GM19043 (cell line): ENCODE measurements around the gene ATCAY.

Source experiments
- ATAC-seq: cut with Tn5 transposase; IDR thresholded peaks from one replicate; pipeline ENCODE4 v1.9.1; 2021; ENCODE audit warnings: low read depth; ENCODE audit not compliant: unreplicated experiment

The ATCAY gene, protein sequence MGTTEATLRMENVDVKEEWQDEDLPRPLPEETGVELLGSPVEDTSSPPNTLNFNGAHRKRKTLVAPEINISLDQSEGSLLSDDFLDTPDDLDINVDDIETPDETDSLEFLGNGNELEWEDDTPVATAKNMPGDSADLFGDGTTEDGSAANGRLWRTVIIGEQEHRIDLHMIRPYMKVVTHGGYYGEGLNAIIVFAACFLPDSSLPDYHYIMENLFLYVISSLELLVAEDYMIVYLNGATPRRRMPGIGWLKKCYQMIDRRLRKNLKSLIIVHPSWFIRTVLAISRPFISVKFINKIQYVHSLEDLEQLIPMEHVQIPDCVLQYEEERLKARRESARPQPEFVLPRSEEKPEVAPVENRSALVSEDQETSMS

GRCh38 chr19:3880471-3881271 is at the start of gene ATCAY:
ATCAY (plus strand) TSS chr19:3880685; CDS start chr19:3885768, 5,083 bp downstream.
- no peak for ATAC-seq

DNA sequence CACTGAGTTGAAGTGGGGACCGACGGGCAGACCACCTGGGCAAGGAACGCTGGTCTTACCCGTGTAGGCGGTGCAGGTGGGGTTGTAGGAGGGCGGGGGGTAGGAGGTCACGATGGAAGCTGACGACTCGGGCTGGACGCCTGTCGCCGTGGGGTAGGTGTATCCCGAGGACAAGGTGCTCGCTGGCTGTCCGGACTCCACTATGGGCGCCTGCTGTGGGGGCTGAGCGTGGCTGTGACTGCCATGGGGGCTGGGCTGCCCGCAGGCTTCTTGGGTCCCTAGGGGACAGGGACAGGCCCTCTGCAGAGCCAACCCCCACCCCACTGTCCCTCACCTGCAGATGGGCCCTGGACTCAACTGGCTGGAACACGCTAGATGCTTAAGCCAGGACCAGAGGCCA is 48.9 kb upstream of the ATCAY start:
- no peak for ATAC-seq

GRCh38 chr19:3832001-3832400 is 48.5 kb upstream of the ATCAY start:
- ATAC-seq: no peak

- no peak for ATAC-seq
Observed at GRCh38 chr19:3833578-3834348, 46.7 kb upstream of the ATCAY start.

DNA sequence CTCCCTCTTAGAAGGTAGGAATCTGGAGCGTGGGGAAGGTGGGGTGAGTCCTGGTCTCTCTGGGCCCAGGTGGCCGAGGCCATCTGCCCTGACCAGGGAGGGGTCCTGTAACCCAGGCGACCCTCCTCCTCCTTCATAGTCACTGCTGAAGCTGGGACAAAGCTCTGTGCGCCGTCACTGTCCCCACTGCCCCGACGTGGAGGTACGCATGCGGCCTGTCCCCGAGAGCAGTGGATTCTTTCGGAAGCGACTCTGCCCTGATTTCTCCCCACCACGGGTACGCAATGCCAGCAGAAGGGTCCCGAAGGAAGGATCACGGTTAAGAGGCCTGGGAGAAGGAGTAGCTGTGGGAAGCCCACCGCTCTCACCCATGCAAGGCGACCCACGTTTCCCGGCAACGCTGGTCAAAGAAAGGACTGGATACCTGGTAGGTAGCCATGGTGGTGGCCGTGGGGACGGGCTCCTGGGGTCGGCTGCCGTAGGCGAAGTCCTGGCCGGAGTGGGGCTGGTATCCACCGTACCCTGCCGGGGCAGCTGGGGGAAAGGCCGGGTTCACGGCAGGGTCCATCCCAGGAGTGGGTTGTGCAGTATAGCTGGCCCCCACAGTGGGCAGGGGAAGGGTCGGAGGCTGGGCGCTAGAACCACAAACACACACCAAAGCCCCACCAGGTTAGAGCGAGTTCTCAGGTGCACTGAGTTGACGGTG is 46.0 kb upstream of the ATCAY start:
- ATAC-seq: no peak

- no peak for ATAC-seq
Observed at GRCh38 chr19:3835055-3835435, 45.4 kb upstream of the ATCAY start.

GRCh38 chr19:3836887-3837286 is 43.6 kb upstream of the ATCAY start:
- ATAC-seq: no peak

DNA sequence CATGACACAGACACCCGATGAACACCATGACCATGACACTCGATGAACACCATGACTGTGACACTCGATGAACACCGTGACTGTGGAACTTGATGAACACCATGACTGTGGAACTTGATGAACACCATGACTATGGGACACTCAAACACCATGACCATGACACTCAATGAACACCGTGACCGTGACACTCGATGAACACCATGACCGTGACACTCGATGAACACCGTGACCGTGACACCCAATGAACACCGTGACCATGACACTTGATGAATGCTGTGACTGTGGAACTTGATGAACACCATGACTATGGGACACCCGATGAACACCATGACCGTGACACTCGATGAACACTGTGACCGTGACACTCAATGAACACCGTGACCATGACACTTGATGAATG is 43.2 kb upstream of the ATCAY start:
- no peak for ATAC-seq

- ATAC-seq: no peak
Observed at GRCh38 chr19:3837922-3838321, 42.6 kb upstream of the ATCAY start.

- no peak for ATAC-seq
Observed at GRCh38 chr19:3838661-3839060, 41.8 kb upstream of the ATCAY start.

DNA sequence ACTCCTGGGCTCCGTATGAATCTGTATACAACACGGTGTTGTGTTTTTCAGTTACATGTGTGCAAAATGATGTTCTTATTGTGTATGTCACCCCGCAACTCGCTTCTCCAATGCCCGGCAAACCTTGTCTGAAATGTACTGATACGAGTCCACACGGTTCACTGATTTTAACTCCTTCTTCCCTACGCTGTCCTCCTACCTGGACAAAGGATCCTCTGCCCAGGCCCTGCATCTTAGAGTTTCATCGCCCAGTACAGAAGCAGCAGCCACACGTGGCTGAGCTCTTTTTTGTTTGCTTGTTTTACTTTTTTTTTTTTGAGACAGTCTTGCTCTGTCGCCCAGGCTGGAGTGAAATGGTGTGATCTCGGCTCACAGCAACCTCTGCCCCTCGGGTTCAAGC is 40.5 kb upstream of the ATCAY start:
- no peak for ATAC-seq

- no peak for ATAC-seq
Observed at GRCh38 chr19:3840804-3841203, 39.7 kb upstream of the ATCAY start.

DNA sequence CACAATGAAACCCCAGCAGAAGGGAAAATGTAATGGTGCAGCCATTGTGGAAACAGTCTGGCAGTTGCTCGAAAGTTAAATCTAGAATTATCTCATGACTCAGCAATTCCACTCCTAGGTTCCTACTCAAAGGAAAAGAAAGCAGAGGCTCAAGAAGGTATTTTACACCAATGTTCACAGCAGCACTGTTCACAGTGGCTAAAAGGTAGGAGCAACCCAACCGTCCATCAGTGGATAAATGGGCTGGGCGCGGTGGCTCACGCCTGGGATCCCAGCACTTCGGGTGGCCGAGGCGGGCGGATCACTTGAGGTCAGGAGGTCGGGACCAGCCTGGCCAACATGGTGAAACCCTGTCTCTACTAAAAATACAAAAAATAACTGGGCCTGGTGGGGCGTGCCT is 37.5 kb upstream of the ATCAY start:
- ATAC-seq: no peak

DNA sequence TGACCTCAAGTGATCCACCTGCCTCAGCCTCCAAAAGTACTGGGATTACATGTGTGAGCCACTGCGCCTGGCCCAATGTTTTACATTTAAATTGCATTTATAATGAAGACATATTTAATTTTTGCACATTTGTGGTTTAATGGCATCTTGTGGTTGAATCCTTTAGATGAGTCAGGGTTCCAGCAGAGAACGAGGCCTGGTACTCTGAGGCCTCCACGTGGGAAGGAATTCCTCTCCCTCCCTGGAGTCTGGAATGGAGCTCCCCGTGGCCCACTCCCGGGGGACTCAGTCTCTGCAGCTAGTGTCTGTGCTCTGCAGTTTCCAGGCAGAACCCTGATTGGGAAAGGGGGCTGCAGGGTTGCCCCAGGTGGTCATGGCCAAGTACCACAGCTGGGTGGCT is 35.9 kb upstream of the ATCAY start:
- no peak for ATAC-seq

DNA sequence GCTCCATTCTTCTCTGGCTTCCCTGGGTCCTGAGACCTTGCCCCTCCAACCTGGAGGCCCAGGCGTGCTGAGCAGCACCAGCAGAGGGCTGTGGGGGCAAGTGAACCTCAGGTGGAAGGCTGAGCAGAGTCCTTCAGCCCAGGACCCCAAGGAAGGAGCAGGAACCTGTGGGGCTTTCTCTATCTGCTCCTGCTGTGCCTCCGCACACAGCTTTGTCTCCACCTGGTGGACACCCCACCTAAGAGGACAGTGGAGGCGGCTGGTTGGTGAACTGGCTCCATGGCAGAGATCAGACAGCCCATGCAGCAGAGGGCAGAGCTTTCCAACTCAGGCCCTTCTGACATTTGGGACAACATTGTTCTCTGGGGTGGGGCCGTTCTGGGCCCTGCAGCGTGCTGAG is 31.4 kb upstream of the ATCAY start:
- no peak for ATAC-seq

- ATAC-seq: no peak
Observed at GRCh38 chr19:3849787-3850186, 30.7 kb upstream of the ATCAY start.

GRCh38 chr19:3850320-3850972 is 30.0 kb upstream of the ATCAY start:
- no peak for ATAC-seq

DNA sequence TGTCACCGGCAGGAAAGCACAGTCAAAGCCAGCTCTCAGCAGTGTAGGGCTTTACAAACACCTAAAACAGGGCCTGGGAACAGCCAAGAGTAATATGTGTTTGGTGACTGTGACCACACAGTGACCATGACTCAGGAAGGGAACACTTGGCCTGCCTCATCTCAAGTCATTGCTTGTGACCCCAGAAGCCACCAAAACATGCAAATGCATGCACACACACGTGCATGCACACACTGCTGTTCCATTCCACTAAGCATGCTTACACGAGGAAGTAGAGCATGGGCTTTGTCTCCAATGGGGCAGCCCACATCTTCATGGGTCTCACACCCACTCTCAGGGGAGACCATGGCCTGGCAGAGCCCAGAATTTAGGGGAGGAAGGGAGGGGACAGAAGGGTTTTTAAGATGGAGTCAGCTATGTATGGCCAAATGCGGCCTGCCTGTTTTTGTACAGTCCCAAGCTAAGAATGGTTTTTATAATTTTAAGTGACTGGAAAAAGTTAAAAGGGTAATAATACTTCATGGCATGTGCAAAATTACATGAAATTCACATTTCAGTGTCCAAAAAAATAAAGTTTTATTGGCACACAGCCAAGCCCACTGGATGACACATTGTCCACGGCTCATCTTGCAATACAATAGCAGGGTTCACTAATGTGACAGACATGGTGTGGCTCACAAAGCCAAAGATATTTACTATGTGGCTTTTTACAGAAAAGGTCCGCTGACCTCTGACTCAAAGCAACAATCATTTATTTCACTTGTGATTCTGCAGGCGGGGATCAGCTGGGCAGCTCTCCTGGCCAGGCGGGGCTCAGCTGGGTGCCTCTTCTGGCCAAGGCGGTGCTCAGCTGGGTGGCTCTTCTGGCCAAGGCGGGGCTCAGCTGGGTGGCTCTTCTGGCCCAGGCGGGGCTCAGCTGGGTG is 29.0 kb upstream of the ATCAY start:
- no peak for ATAC-seq

DNA sequence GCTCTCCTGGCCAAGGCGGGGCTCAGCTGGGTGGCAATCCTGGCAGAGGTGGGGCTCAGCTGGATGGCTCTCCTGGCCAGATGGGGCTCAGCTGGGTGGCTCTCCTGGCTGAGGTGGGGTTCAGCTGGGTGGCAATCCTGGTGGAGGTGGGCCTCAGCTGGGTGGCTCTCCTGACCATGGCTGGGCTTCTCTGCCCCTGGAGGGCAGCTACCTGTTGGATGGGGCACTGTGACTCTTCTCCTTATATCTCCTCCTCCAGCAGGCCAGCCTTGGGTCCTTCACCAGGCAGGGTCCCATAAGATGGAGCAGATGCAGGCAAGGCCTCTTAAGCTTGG is 28.3 kb upstream of the ATCAY start:
- no peak for ATAC-seq
